H9 (cell line): Measurements from ENCODE around the gene RGR. TPM values are rescaled to one million over a fixed set of nuclear protein-coding genes. Genes with fewer than 3 reads are reported as not detected.
A peak's percentile ranks its signal among the peaks of the same experiment; 100 is the strongest.

Source experiments
- DNase-seq: peaks from one replicate; pipeline ENCODE4 v3.0.0-alpha.2; 2017
- H2AFZ ChIP-seq: one replicate; pipeline ENCODE4 v1.6.1; 2013; ENCODE audit warnings: mild to moderate bottlenecking, low read length, control low read depth, moderate library complexity
- H2AK5ac ChIP-seq: 2 replicates; pipeline ENCODE4 v1.6.1; 2013; ENCODE audit warnings: low read length, control low read depth, mixed read lengths; ENCODE audit not compliant: insufficient read length
- H2BK120ac ChIP-seq: one replicate; pipeline ENCODE4 v1.6.1; 2013; ENCODE audit warnings: low read depth, mild to moderate bottlenecking, low read length, control low read depth, inconsistent platforms; ENCODE audit not compliant: poor library complexity, severe bottlenecking
- H2BK12ac ChIP-seq: 2 replicates; pipeline ENCODE4 v1.6.1; 2013; ENCODE audit warnings: low read length, control low read depth, mixed read lengths, low read depth; ENCODE audit not compliant: insufficient read length
- H2BK15ac ChIP-seq: 2 replicates; pipeline ENCODE4 v1.6.1; 2013; ENCODE audit warnings: low read depth, low read length, control low read depth
- H2BK20ac ChIP-seq: one replicate; pipeline ENCODE4 v1.6.1; 2013; ENCODE audit warnings: low read depth, mild to moderate bottlenecking, low read length, control low read depth, inconsistent platforms; ENCODE audit not compliant: poor library complexity, severe bottlenecking
- H2BK5ac ChIP-seq: 2 replicates; pipeline ENCODE4 v1.6.1; 2013; ENCODE audit warnings: low read length, control low read depth, mixed read lengths; ENCODE audit not compliant: insufficient read length
- H3K14ac ChIP-seq: 2 replicates; pipeline ENCODE4 v1.6.1; 2013; ENCODE audit warnings: low read length, control low read depth; ENCODE audit not compliant: insufficient read depth
- H3K18ac ChIP-seq: 2 replicates; pipeline ENCODE4 v1.6.1; 2013; ENCODE audit warnings: low read depth, mild to moderate bottlenecking, mixed read lengths, low read length, control low read depth; ENCODE audit not compliant: insufficient read length
- H3K23ac ChIP-seq: 2 replicates; pipeline ENCODE4 v1.6.1; 2013; ENCODE audit warnings: low read length, control low read depth, mixed read lengths, low read depth; ENCODE audit not compliant: insufficient read length
- H3K23me2 ChIP-seq: 2 replicates; pipeline ENCODE4 v1.6.1; 2013; ENCODE audit warnings: low read depth, mild to moderate bottlenecking, mixed read lengths, low read length, control low read depth; ENCODE audit not compliant: insufficient read length, poor library complexity, severe bottlenecking
- H3K27ac ChIP-seq: 2 replicates; pipeline ENCODE4 v1.5.1; 2013; ENCODE audit warnings: low read length, control low read depth, mixed read lengths, low read depth; ENCODE audit not compliant: insufficient read length
- H3K27me3 ChIP-seq: 2 replicates; pipeline ENCODE4 v1.6.1; 2013; ENCODE audit warnings: low read length, control low read depth, inconsistent platforms; ENCODE audit not compliant: insufficient read depth
- H3K4ac ChIP-seq: 2 replicates; pipeline ENCODE4 v1.6.1; 2013; ENCODE audit warnings: low read depth, mild to moderate bottlenecking, control low read depth, inconsistent platforms, low read length, moderate library complexity
- H3K4me1 ChIP-seq: 2 replicates; pipeline ENCODE4 v1.6.1; 2013; ENCODE audit warnings: low read length, control low read depth, inconsistent platforms; ENCODE audit not compliant: insufficient read depth
- H3K4me2 ChIP-seq: 2 replicates; pipeline ENCODE4 v1.6.1; 2013; ENCODE audit warnings: low read length, control low read depth, mixed read lengths; ENCODE audit not compliant: insufficient read length, insufficient read depth
- H3K56ac ChIP-seq: 2 replicates; pipeline ENCODE4 v1.6.1; 2013; ENCODE audit warnings: low read depth, mild to moderate bottlenecking, mixed read lengths, low read length, control low read depth; ENCODE audit not compliant: insufficient read length
- H3K79me1 ChIP-seq: 2 replicates; pipeline ENCODE4 v1.6.1; 2013; ENCODE audit warnings: low read depth, mild to moderate bottlenecking, moderate library complexity, low read length, control low read depth, inconsistent platforms; ENCODE audit not compliant: insufficient read depth, poor library complexity, severe bottlenecking
- H3K79me2 ChIP-seq: 2 replicates; pipeline ENCODE4 v1.6.1; 2013; ENCODE audit warnings: low read length, control low read depth, inconsistent platforms; ENCODE audit not compliant: insufficient read depth
- H3K9ac ChIP-seq: 2 replicates; pipeline ENCODE4 v1.6.1; 2013; ENCODE audit warnings: low read length, control low read depth, mixed read lengths; ENCODE audit not compliant: insufficient read length; ENCODE audit errors: extremely low read depth
- H3K9me3 ChIP-seq: one replicate; pipeline ENCODE4 v1.6.1; 2013; ENCODE audit warnings: low read depth, low read length, inconsistent platforms; ENCODE audit not compliant: control insufficient read depth
- H3T11ph ChIP-seq: one replicate; pipeline ENCODE4 v1.6.1; 2013; ENCODE audit warnings: mild to moderate bottlenecking, low read length, control low read depth, inconsistent platforms
- H4K20me1 ChIP-seq: one replicate; pipeline ENCODE4 v1.6.1; 2013; ENCODE audit not compliant: control insufficient read depth, insufficient read length, insufficient read depth
- H4K5ac ChIP-seq: 2 replicates; pipeline ENCODE4 v1.6.1; 2013; ENCODE audit warnings: low read depth, mild to moderate bottlenecking, mixed read lengths, low read length, control low read depth; ENCODE audit not compliant: insufficient read length
- H4K8ac ChIP-seq: replicated peaks from 2 replicates; pipeline ENCODE4 v1.6.1; 2013; ENCODE audit warnings: low read length, control low read depth, mixed read lengths, low read depth; ENCODE audit not compliant: insufficient read length
- H4K91ac ChIP-seq: 2 replicates; pipeline ENCODE4 v1.6.1; 2013; ENCODE audit warnings: low read depth, mild to moderate bottlenecking, moderate library complexity, mixed read lengths, low read length, control low read depth; ENCODE audit not compliant: insufficient read length
- H3K27ac Mint-ChIP-seq, 3 experiments: 2 replicates in 2 of 3; 3 replicates in 1 of 3; pipeline ENCODE4 v1.8.0; 2020 to 2021; ENCODE audit warnings: mixed read lengths in 3 of 3, mild to moderate bottlenecking in 1 of 3, moderate library complexity in 1 of 3
- H3K27me3 Mint-ChIP-seq: 2 replicates; pipeline ENCODE4 v1.8.0; 2021; ENCODE audit warnings: low read depth, mild to moderate bottlenecking, moderate library complexity, mixed read lengths
- H3K36me3 Mint-ChIP-seq, 3 experiments: 2 replicates in 2 of 3; 3 replicates in 1 of 3; pipeline ENCODE4 v1.8.0; 2020 to 2021; ENCODE audit warnings: low read depth in 3 of 3, mixed read lengths in 3 of 3; ENCODE audit not compliant: insufficient read depth in 1 of 3
- H3K4me1 Mint-ChIP-seq, 2 experiments: 2 replicates each; pipeline ENCODE4 v1.8.0; 2020; ENCODE audit warnings: mixed read lengths in 2 of 2
- H3K4me3 Mint-ChIP-seq, 2 experiments: 2 replicates in 1 of 2; 3 replicates in 1 of 2; pipeline ENCODE4 v1.8.0; 2020 to 2021; ENCODE audit warnings: mild to moderate bottlenecking in 2 of 2, mixed read lengths in 2 of 2, moderate library complexity in 1 of 2
- H3K9me3 Mint-ChIP-seq, 2 experiments: 2 replicates in 1 of 2; 3 replicates in 1 of 2; pipeline ENCODE4 v1.8.0; 2020; ENCODE audit warnings: mild to moderate bottlenecking in 2 of 2, mixed read lengths in 2 of 2, moderate library complexity in 1 of 2
- CTCF ChIP-seq: fragments of 200-600 bp; sonication (generic); conservative IDR thresholded peaks from 3 replicates; pipeline ENCODE4 v1.8.0; 2021; ENCODE audit warnings: antibody characterized with exemption, mild to moderate bottlenecking
- WGBS: extraction: QIAGEN DNeasy Blood & Tissue Kit; methylation state at CpG from one replicate; pipeline ENCODE4 v1.1.7; 2013; ENCODE audit warnings: missing lambda C conversion rate, low lambda C conversion rate, mixed read lengths; ENCODE audit not compliant: insufficient read length; ENCODE audit errors: extremely low coverage; 5-methylcytosine and 5-hydroxymethylcytosine counted together
- total RNA-seq: library from RNA; stranded (reverse); gene quantifications from 2 replicates; pipeline ENCODE4 v1.2.1, GENCODE V29; 2021

RGR gene
- total RNA-seq, 1 experiment from 2014 or later = not detected

GRCh38 chr10:84265418-84265817 lies 20.6 kb downstream of the RGR start:
- Histone ChIP-seq H3K4ac (no peak overlapping the region), H3K56ac (no peak overlapping the region), H3K79me1 (no peaks in the 10 kb centered on the region), H3K18ac (no peak overlapping the region), H3T11ph (no peak overlapping the region), H2AFZ (no peak overlapping the region), H2BK5ac (no peak overlapping the region), H2AK5ac (no peak overlapping the region), H2BK20ac (no peak overlapping the region), H3K27me3 (no peaks in the 10 kb centered on the region), H2BK12ac (no peak overlapping the region), H3K27ac (no peak overlapping the region), H3K4me1 (no peaks in the 10 kb centered on the region; the same call in 1 of the 2 replicates), H4K8ac (no peak overlapping the region), H2BK15ac (no peak overlapping the region), H3K79me2 (no peaks in the 10 kb centered on the region), H3K14ac (no peak overlapping the region), H3K23ac (no peak overlapping the region), H4K91ac (no peak overlapping the region), H4K20me1 (no peaks in the 10 kb centered on the region), H3K23me2 (no peaks in the 10 kb centered on the region), H2BK120ac (no peak overlapping the region), H3K9me3 (no peaks in the 10 kb centered on the region), H4K5ac (no peak overlapping the region), H3K4me2 (no peak overlapping the region), H3K9ac (no peak overlapping the region)
- DNase-seq = no peak
- H3K9me3 Mint-ChIP-seq = no peaks in the 10 kb centered on the region
- WGBS = no CpG with 5 or more reads among the region's 4 CpGs
- peak overlapping the region in 1 of 2 experiments; percentile 3; a peak in 1 of 5 replicates for H3K4me3 Mint-ChIP-seq
- TF ChIP-seq CTCF = no peak
- no peaks in the 10 kb centered on the region; a peak in 1 of 7 replicates for H3K36me3 Mint-ChIP-seq
- H3K4me1 Mint-ChIP-seq = peaks cover 17 to 19% of the 10 kb centered on the region in 2 experiments
- no peak overlapping the region for H3K27ac Mint-ChIP-seq
- peaks cover 4% of the 10 kb centered on the region for H3K27me3 Mint-ChIP-seq
